Measurements from ENCODE around the gene ZSWIM6.

ZSWIM6 gene

DNA sequence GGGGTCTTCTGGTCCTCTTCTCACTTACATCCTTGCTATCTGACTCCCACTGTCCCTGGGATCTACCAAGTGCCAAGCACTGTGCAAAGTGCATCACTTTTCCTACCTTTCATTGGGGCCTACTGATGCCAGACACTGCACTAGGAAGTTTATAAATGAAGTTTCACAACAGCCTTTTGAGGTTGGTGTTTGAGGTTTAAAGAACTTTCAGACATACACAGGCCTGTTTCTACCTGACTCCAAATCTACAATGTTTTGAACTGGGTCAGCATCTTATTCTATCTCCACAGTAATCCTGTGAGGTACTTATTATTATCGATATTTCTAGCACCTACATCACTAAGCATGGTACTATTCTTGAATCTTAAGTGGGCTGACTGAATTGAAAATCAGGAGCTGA lies 227.7 kb downstream of the ZSWIM6 start:
- DNase-seq: no peak

DNA sequence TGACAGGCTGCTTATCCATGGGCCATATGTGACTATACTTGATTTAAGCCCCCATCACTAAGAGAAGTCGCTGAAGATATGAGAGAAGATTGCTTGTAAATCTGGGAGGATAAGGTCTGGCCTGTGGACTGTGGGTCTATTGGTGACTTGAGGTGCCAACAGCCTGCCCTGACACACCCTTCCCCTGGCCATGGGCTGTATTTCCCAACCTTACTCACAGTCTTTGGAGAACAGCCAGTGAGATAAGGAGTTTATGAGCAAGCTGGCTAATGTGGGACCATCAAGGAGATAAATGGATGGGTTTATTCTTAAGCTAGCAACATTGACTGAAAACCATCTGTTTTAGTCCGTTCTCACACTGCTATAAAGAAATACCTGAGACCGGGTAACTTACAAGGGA lies 231.3 kb downstream of the ZSWIM6 start:
- DNase-seq: no peak

DNA sequence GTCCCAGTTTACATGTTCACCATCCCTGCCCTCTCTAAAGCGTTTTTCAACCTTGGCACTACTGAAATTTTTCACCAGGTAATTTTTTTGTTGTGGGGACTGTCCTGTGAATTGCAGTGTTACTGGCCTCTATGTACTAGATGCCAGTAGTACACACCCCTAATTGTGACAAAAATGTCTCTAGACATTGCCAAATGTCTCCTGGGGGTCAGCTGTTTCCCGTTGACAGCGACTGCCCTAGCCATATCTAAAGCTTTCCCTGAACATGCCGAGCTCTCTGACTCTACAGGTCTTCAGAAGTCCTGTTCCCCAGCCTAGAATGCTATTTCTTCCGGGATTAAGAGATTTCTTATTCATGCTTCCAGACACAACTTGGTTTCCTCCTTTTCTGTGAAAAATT lies 235.3 kb downstream of the ZSWIM6 start:
- DNase-seq: no peak

DNA sequence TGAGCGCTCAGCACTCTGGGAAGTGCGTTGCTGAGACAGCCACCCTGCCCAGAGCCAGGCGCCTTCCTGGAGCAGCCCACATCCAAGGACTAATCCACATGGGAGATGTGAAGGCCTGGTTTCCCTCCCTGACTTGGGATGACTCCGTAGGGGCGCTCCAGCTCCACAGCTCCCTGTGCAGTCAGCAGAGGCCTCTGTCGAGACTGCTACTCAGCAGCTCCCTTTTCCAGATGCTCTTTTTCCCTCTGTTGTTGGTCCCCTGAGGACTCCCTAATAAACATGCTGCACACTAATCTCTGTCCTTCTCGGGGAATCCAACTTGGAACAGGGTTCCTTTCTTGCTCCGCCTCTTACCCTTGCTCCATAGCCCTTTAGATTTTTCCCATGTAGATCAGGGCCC lies 237.3 kb downstream of the ZSWIM6 start:
- no peak for DNase-seq

DNA sequence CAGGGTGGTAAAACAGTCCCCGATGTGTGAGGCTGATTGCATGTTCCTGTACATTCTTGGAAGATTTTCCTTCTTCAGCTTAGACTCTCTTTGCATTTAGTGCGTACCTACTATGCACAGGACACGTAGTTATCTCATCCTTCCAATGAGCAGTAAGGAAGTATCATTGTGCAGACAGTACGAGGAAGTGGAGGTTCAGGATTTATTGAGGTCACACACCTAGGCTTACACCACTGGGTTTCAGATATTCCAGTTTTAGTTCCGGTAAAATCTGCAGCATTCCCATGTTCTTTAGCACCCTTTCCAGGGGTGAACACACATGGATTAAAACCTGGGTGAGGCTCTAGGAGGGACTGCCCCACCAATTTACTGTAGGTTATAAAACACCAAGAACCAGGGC lies 238.7 kb downstream of the ZSWIM6 start:
- no peak for DNase-seq

DNA sequence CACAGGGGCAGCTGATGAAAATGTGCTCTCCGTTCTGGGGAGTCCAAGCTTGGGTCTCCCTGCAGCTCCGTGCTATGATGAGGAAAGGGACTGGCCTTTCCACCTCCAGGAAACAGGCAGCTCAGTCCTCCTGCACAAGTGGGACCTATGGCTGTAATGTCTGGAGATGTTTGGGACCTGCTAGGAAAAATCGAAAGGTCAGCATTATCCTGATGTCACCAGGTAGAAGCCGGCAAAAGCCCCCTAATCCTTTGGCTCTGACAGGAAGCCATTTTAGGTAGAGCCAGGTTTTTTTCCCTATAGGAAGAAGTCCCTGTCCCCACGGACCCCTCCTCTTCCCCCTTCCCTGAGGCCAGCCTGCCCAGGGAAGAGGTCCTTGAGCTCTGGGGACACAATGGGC lies 240.9 kb downstream of the ZSWIM6 start:
- no peak for DNase-seq

DNA sequence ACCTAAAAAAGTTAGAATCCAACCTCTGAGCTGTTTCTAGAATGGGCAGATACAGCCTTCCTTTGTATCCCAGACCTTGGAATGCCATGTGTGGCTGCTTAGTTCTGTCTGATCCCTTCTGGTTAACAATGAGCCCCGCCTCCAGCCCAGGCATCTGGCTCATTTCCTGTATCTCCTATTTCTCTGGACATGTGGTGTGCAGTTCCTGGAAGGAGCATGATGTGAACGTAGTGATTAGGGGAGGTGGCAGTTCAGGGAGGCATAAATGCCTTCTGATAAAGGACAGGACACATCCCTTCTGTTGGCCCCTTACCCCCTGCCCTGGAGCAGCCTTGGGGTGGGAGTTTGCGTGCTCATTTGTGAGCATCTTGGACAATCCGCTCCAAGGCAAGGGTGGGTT lies 243.0 kb downstream of the ZSWIM6 start:
- DNase-seq: no peak

DNA sequence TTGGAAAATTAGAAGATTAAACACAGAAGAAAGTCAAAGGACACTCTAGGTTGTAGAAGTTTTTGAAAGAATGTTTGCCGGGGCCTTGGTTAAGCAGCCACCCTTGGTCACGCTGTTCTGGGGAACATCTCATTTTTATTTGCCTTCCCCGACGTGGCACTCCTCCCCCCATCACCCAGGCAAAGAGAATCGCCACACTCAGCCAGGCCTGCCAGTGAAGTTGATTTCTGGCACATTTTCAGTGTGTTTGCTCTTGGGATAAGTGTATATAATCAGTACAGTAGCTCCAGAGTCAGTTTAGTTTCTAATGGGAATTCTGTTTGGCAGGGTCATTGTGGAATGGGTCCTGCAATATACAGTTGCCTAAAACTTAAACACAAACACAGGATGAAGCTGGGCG lies 243.5 kb downstream of the ZSWIM6 start:
- no peak for DNase-seq

DNA sequence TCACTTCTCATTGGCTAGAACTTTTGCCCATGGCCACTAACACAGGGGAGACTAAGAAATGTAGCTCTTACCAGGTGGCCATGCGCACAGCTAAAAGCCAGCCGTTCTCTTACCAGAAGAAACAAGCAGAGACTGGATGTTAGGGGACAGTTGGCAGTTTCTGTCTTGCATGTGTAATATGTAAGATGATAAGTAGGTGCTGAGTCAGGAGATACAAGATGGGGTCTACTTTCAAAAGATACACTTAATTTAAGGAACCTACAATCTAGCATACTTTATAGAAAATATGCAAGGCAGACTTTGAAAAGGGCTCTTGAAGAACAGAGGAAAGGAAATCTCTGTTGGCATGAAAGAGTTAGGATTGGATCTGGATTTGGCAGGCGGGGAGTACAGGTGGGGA lies 244.5 kb downstream of the ZSWIM6 start:
- no peak for DNase-seq

DNA sequence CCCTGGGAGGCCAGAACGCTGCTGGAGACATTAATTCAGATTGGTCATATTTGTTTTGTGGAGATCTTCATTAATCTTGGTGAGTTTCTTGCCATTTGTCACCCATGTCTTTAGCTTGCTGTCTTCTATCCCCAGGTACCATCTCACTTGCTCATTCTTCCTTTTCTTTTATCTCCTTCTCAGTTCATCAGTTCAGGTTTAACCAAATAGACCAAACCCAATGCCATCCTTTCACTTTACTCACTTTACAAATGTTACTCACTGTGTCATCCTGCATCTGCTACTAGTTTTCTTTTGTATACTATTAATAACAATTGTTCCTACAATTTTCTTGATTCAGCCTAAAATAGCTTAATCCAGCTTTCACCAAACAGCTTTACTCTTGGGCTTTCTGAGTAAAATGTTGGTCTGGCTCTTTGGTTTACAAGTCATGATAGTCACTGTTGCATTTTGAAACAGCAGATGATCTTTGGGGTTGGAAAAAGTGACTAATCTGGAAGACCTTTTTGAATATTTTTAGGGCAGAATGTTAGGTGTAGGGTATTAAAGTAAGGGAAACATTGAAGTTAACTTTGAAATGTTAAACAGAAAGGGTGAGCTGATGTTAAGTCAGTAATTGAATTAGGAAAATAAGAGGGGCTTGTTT lies 246.9 kb downstream of the ZSWIM6 start:
- no peak for DNase-seq

DNA sequence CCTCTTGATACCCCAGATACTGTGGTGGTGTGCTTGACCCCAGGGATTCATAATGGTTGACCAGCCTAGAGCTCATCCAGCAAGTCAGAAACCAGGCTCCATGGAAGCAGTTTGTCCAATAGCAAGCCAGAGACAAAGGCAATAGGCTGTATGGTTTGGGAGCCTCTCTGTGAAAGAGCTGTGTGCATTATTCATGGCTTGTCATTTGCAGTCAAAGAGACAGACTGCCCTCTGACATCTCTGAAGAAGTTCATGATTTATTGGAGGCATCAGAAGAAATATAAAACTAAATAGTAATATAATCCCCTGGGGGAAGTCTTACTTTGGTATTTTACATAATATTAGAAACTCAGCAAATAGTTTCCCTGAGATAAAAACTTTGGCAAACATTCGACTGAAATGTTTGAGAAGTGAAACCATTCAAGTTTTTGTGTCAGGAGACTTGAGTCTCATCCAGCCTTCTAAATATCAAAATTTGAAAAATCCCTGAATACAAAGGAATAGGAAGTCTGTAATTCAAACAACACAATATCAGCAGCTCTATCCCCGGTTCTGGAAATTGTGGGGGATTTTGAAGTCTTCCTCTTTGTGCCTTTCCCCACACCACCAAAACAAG lies 250.3 kb downstream of the ZSWIM6 start:
- no peak for DNase-seq

DNA sequence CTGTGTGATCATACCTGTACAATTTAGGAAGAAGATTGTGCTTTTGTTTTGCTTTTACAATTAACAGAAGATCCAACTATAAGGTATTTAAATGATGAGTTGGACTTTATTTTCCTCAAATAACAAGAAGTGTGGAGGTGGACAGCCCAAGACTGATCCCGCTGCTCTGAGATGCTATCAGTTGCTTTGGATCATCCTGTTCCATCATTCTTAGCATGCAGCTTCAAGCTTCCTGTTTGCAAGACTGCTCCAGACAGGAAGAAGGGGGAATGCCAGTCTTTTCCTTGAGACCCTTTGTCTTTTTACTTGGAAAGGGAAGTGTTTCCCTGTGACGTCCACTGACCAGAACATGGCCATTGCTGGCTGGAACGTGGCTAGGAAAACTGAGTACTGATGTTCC lies 250.8 kb downstream of the ZSWIM6 start:
- no peak for DNase-seq

DNA sequence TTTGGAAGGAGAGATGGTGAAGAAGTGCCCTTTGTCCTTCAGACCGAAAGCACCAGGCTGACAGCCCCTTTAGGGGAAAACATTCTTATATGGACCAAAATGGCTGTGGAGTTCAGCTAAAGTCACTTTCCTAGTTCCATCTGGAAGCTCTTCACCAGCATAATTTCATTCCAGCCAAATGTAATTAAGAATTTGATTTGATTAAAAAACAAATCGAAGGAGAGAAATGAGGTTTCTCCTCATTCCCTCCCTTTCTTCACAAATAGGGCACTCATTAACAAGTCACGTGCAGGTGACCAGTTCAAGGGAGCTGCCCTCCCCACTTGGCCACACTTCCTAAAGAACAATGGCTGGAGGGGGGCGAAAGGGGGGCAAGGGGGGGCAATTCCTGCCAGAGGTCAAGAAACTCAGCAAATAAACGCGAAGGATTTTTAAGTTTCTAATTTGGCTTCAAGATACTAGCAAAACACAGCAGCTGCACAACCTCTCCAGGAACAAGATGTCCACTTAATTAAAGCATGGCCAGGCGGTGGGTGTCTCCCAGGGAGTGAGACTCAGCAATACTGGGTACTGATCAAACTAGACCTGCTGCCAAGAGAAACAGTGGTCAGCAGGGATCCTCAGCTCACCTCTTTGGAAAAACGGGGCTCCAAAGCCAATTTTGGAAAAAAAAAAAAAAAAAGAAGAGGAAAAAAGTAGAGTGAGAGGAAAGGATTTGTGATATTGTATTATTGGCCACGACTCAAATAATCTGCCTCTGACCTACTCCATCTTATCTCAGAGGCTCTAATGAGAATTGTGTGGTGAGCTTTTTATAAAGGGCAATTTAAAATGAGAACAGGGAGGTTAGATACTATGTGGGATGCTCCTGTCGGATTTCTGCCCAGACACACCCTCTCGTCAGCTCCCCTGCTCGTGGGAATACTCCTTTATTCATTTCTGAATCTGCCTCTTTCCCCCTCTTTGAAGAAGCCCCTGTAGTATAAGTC lies 254.3 kb downstream of the ZSWIM6 start:
- DNase-seq: no peak

DNA sequence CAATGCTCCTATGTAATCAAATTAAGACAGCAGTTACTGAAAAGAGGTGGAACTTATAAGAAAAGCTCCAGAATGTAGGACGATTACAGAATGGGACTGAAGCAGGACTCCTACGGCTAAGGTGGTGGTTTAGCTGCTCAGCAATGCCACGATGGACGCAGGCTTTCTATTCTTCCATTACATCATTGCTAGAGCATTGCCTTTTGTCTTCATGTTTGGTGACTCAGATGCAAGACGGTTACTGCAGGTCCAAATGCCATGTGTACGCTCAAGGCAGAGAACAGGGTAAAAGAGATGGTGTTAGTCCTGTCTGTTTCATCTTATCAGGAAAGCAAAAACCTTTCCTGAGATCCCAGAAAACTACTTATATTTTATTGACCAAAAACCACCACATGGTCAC lies 255.1 kb downstream of the ZSWIM6 start:
- DNase-seq: no peak

DNA sequence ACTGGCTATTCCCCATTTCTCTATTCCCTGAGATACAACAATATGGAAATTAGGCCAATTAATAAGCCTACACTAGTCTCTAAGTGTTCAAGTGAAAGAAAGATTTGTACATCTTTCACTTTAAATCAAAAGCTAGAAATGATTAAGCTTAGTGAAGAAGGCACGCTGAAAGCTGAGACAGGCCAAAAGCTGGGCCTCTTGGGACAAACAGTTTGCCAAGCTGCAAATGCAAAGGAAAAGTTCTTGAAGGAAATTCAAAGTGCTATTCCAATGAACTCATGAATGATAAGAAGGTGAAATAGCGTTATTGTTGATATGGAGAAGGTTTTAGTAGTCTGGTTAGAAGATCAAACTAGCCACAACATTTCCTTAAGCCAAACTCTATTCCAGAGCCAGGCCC lies 256.2 kb downstream of the ZSWIM6 start:
- no peak for DNase-seq

DNA sequence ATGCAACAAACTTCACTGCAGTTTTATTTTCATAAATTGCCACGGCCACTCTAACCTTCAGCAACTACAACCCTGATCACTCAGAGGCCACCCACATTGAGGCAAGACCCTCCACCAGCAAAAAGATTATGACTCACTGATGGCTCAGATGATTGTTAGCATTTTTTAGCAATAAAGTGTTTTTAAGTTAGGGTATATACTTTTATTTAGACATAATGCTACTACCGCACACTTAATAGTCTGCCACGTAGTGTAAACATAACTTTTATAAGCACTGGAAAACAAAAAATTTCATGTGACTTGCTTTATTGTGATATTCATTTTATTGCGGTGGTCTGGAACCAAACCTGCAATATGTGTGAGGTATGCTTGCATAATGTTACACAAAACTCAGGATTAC lies 257.9 kb downstream of the ZSWIM6 start:
- no peak for DNase-seq

DNA sequence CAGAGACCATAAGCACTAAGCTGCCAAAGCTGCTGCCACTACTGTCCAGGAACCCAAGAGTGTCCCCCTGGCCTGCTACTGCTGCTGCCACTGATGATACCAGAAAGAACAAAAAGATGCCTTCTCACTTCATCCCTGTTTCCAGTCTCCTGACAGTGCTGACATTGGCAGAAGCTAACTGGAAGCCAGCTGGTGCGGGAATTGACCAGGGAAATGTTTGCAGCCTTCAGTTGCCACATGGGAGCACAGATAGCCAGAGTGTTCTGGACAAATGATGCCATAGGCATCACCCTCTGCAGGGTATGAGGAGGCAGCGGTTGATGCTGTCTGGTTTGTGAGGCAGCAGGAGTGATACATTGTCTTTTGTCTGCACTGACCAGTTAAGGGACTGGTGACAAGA lies 258.4 kb downstream of the ZSWIM6 start:
- DNase-seq: no peak

DNA sequence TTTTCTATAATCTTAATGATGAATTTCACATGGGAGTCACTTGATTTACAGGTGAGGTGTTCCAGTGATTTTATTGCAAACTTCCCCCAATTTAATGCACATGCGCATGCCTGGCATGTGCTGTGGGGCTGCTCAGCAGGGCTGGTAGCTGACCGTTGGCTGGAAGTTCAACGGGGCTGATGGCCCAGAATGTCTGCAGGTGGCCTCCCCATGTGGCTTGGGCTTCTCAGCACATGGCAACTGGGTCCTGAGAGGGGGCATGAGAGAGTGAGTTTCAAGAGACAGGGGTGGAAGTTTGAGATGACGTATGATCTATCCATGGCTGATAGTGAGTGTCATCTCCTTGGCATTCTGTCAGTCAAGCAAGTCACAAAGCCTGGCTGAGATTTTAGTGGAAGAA lies 259.8 kb downstream of the ZSWIM6 start:
- no peak for DNase-seq

DNA sequence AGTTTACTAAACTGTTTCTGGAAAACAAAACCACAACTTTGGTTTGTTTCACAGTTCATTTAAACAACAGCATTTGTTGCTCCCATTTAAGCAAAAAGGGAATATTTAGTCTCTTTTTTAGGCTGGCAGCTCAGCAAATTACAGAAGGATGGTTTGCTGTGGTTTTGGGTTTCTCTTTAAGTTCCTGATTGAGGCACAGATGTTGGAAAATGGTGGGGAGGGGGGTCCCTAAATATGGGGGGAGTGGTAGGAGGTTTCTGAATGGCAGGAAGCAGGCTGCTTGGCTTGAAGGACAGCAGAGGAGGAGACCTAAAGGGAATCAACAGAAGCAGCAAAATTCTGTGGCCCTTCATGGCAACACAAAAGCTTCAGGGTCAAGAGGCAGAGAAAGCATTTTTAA lies 263.4 kb downstream of the ZSWIM6 start:
- DNase-seq: no peak
